ENCODE measurements around the gene VWDE.
"Not testable (repeated sequence)": the region's sequence is repeated elsewhere in the genome, so short reads cannot be mapped to it uniquely, and the experiment has no call there.

VWDE gene

GRCh38 chr7:12403287-12404181 lies at the start of gene VWDE:
TSS of gene VWDE (minus strand) at chr7:12403865. CDS start at chr7:12403716, 149 bp downstream.
- no peak for DNase-seq (ENCODE audit: low spot score)

- DNase-seq (ENCODE audit: low spot score), result not testable (repeated sequence)
Measured at GRCh38 chr7:12453136-12453535, 49.5 kb upstream of the VWDE start.

GRCh38 chr7:12450615-12451014 lies 47.0 kb upstream of the VWDE start:
- DNase-seq (ENCODE audit: low spot score), result no peak

GRCh38 chr7:12444785-12445184 lies 41.1 kb upstream of the VWDE start:
- DNase-seq (ENCODE audit: low spot score), result no peak

GRCh38 chr7:12440229-12440628 lies 36.6 kb upstream of the VWDE start:
- no peak for DNase-seq (ENCODE audit: low spot score)

- DNase-seq (ENCODE audit: low spot score), result no peak
Measured at GRCh38 chr7:12436896-12437535, 33.4 kb upstream of the VWDE start.

- no peak for DNase-seq (ENCODE audit: low spot score)
Measured at GRCh38 chr7:12436126-12436525, 32.5 kb upstream of the VWDE start.

- DNase-seq (ENCODE audit: low spot score), result no peak
Measured at GRCh38 chr7:12434012-12434642, 30.5 kb upstream of the VWDE start.

- DNase-seq (ENCODE audit: low spot score), result no peak
Measured at GRCh38 chr7:12431886-12432556, 28.4 kb upstream of the VWDE start.

- DNase-seq (ENCODE audit: low spot score), result no peak
Measured at GRCh38 chr7:12425311-12425710, 21.6 kb upstream of the VWDE start.

- DNase-seq (ENCODE audit: low spot score), result no peak
Measured at GRCh38 chr7:12423997-12424745, 20.5 kb upstream of the VWDE start.

GRCh38 chr7:12423355-12423996 lies 19.8 kb upstream of the VWDE start:
- no peak for DNase-seq (ENCODE audit: low spot score)

GRCh38 chr7:12422554-12423320 lies 19.1 kb upstream of the VWDE start:
- DNase-seq (ENCODE audit: low spot score), result no peak

- DNase-seq (ENCODE audit: low spot score), result no peak
Measured at GRCh38 chr7:12418452-12418851, 14.8 kb upstream of the VWDE start.

GRCh38 chr7:12415072-12415471 lies 11.4 kb upstream of the VWDE start:
- DNase-seq (ENCODE audit: low spot score), result no peak

- DNase-seq (ENCODE audit: low spot score), result no peak
Measured at GRCh38 chr7:12412407-12412806, 8.7 kb upstream of the VWDE start.

GRCh38 chr7:12410523-12410922 lies 6.9 kb upstream of the VWDE start:
- DNase-seq (ENCODE audit: low spot score), result no peak

GRCh38 chr7:12409097-12409711 lies 5.5 kb upstream of the VWDE start:
- no peak for DNase-seq (ENCODE audit: low spot score)

GRCh38 chr7:12407652-12408051 lies 4.0 kb upstream of the VWDE start:
- DNase-seq (ENCODE audit: low spot score), result not testable (repeated sequence)

GRCh38 chr7:12402365-12402725 lies 1.3 kb downstream of the VWDE start:
- DNase-seq (ENCODE audit: low spot score), result no peak
